WERI-Rb-1 (cell line): ENCODE measurements around the gene SEC24C.
"Not testable (repeated sequence)": the region's sequence is repeated elsewhere in the genome, so short reads cannot be mapped to it uniquely, and the experiment has no call there.

Source experiments
- DNase-seq: peaks from one replicate; pipeline ENCODE4 v3.0.0-alpha.2; 2020
- H3K27ac ChIP-seq: fragments of 250-450 bp; sonication (Bioruptor Pico); 2 replicates; pipeline ENCODE4 v1.5.1; 2020; ENCODE audit warnings: mild to moderate bottlenecking, moderate library complexity
- H3K27me3 ChIP-seq: fragments of 250-450 bp; sonication (Bioruptor Pico); 2 replicates; pipeline ENCODE4 v1.5.1; 2021; ENCODE audit warnings: mild to moderate bottlenecking, low read depth, moderate library complexity; ENCODE audit not compliant: insufficient read depth, severe bottlenecking
- H3K36me3 ChIP-seq: fragments of 250-450 bp; sonication (Bioruptor Pico); 2 replicates; pipeline ENCODE4 v1.5.1; 2020; ENCODE audit warnings: mild to moderate bottlenecking, moderate library complexity
- H3K4me3 ChIP-seq: 2 replicates; pipeline ENCODE4 v1.5.1; 2011; ENCODE audit warnings: low read depth, mild to moderate bottlenecking, control low read depth, low read length
- H3K9me3 ChIP-seq: fragments of 250-450 bp; sonication (Bioruptor Pico); 2 replicates; pipeline ENCODE4 v1.5.1; 2021; ENCODE audit warnings: mild to moderate bottlenecking, moderate library complexity; ENCODE audit not compliant: severe bottlenecking
- CTCF ChIP-seq: IDR thresholded peaks from 2 replicates; pipeline ENCODE4 v1.5.1; 2011; ENCODE audit warnings: low read depth, mild to moderate bottlenecking, control low read depth, inconsistent platforms, low read length

SEC24C gene

GRCh38 chr10:73731588-73732375 is 12.4 kb upstream of the SEC24C start:
- H3K27ac ChIP-seq: no peak overlapping the region
- H3K36me3 ChIP-seq: peaks cover 13% of the 10 kb centered on the region
- H3K4me3 ChIP-seq: no peak overlapping the region
- H3K27me3 ChIP-seq: no peaks in the 10 kb centered on the region
- no peaks in the 10 kb centered on the region for H3K9me3 ChIP-seq
- TF ChIP-seq CTCF: no peak
- no peak for DNase-seq

- peaks cover 11% of the 10 kb centered on the region for H3K36me3 ChIP-seq
- no peaks in the 10 kb centered on the region for H3K27me3 ChIP-seq
- no peak overlapping the region for H3K27ac ChIP-seq
- no peak overlapping the region for H3K4me3 ChIP-seq
- TF ChIP-seq CTCF: no peak
- no peak for DNase-seq
- no peaks in the 10 kb centered on the region for H3K9me3 ChIP-seq
These were observed 11.7 kb upstream of the SEC24C start for GRCh38 chr10:73732426-73732825.

- Histone ChIP-seq H3K9me3 (no peaks in the 10 kb centered on the region), H3K36me3 (peaks cover 11% of the 10 kb centered on the region), H3K27me3 (no peaks in the 10 kb centered on the region), H3K4me3 (no peak overlapping the region), H3K27ac (no peak overlapping the region)
- DNase-seq: no peak
- no peak for TF ChIP-seq CTCF
These were observed 11.1 kb upstream of the SEC24C start for GRCh38 chr10:73732931-73733623.

GRCh38 chr10:73734028-73734720 is 10.0 kb upstream of the SEC24C start:
- Histone ChIP-seq H3K36me3 (peaks cover 11% of the 10 kb centered on the region), H3K27ac (no peak overlapping the region), H3K9me3 (no peaks in the 10 kb centered on the region), H3K27me3 (no peaks in the 10 kb centered on the region), H3K4me3 (no peak overlapping the region)
- DNase-seq: no peak
- TF ChIP-seq CTCF: no peak

GRCh38 chr10:73734796-73735305 is 9.3 kb upstream of the SEC24C start:
- no peak for DNase-seq
- no peak for TF ChIP-seq CTCF
- peaks cover 11% of the 10 kb centered on the region for H3K36me3 ChIP-seq

GRCh38 chr10:73740501-73741254 is 3.5 kb upstream of the SEC24C start:
- H3K27me3 ChIP-seq, DNase-seq, H3K36me3 ChIP-seq: not testable (repeated sequence)

More at GRCh38 chr10:73734796-73735305, 9.3 kb upstream of the SEC24C start:
- Histone ChIP-seq H3K27me3 (no peaks in the 10 kb centered on the region), H3K9me3 (no peaks in the 10 kb centered on the region), H3K4me3 (no peak overlapping the region), H3K27ac (no peak overlapping the region)

More at GRCh38 chr10:73740501-73741254, 3.5 kb upstream of the SEC24C start:
- not testable (repeated sequence) for H3K4me3 ChIP-seq, H3K27ac ChIP-seq, H3K9me3 ChIP-seq
